T-cell (primary cell): ENCODE measurements around the gene TUT7. TPM values are rescaled to one million over a fixed set of nuclear protein-coding genes. Genes with fewer than 3 reads are reported as not detected.

Experiments
- ATAC-seq, 4 experiments: fragments of 200-7000 bp in 3 of 4; fragments of 150-1000 bp in 1 of 4; cut with Tn5 transposase; replicated peaks in 1 of 4; 1 replicate in 3 of 4; 2 replicates in 1 of 4; pipeline ENCODE4 v1.10.0; 2021; ENCODE audit warnings: moderate library complexity in 3 of 4, mild to moderate bottlenecking in 2 of 4, moderate number of reproducible peaks in 1 of 4
- CTCF ChIA-PET, 2 donors: fragments of 300-600 bp; sonication (Branson Sonifier 250); formaldehyde crosslinking; loops; one replicate each; lab custom pipeline; 2022; ENCODE audit warnings: antibody characterized with exemption in 2 of 2; lab: Charles Lee
- POLR2A ChIA-PET, 2 donors: fragments of 300-600 bp; sonication (Branson Sonifier 250); formaldehyde crosslinking; loops; one replicate each; lab custom pipeline; 2022; ENCODE audit warnings: antibody characterized with exemption in 2 of 2; lab: Charles Lee
- DNase-seq, 35 experiments: peaks; one replicate each; pipeline versions ENCODE4 v3.0.0 to v3.0.0-alpha.2; 2013 to 2023
- H3K27ac ChIP-seq: one replicate; pipeline ENCODE4 v1.5.1; 2013; ENCODE audit warnings: low read length
- H3K27me3 ChIP-seq, 2 experiments: replicated peaks in 1 of 2; 1 replicate in 1 of 2; 2 replicates in 1 of 2; pipeline versions ENCODE4 v1.6.1 to v1.7.0; 2013; ENCODE audit warnings: low read length in 1 of 2, mixed read lengths in 1 of 2; ENCODE audit not compliant: control insufficient read depth in 2 of 2, insufficient read depth in 2 of 2; ENCODE audit errors: extremely low read depth in 1 of 2
- H3K36me3 ChIP-seq, 2 donors: 1 replicate in 1 of 2; 2 replicates in 1 of 2; pipeline versions ENCODE4 v1.6.1 to v1.7.0; 2013; ENCODE audit warnings: low read length in 1 of 2; ENCODE audit not compliant: control insufficient read depth in 2 of 2, insufficient read depth in 1 of 2; ENCODE audit errors: extremely low read depth in 1 of 2
- H3K4me1 ChIP-seq, 2 experiments: 1 replicate in 1 of 2; 2 replicates in 1 of 2; pipeline versions ENCODE4 v1.6.1 to v1.7.0; 2013; ENCODE audit warnings: low read length in 2 of 2, mixed read lengths in 1 of 2; ENCODE audit not compliant: insufficient read depth in 2 of 2, control insufficient read depth in 1 of 2; ENCODE audit errors: extremely low read depth in 1 of 2
- H3K4me3 ChIP-seq, 2 donors: 1 replicate in 1 of 2; 2 replicates in 1 of 2; pipeline versions ENCODE4 v1.5.1 to v1.7.0; 2013; ENCODE audit warnings: mild to moderate bottlenecking in 2 of 2, low read length in 1 of 2, moderate library complexity in 1 of 2; ENCODE audit not compliant: control insufficient read depth in 1 of 2; ENCODE audit errors: extremely low read depth in 1 of 2
- H3K9me3 ChIP-seq: 2 replicates; pipeline ENCODE4 v1.7.0; 2013
- H3K27ac Mint-ChIP-seq, 2 donors: one replicate each; pipeline ENCODE4 v1.8.0; 2020 to 2021; ENCODE audit warnings: mild to moderate bottlenecking in 2 of 2, mixed read lengths in 2 of 2
- H3K27me3 Mint-ChIP-seq, 2 donors: one replicate each; pipeline ENCODE4 v1.8.0; 2021 to 2022; ENCODE audit warnings: mixed read lengths in 2 of 2
- H3K36me3 Mint-ChIP-seq: one replicate; pipeline ENCODE4 v1.8.0; 2021; ENCODE audit warnings: mixed read lengths
- H3K4me1 Mint-ChIP-seq, 3 donors: one replicate each; pipeline ENCODE4 v1.8.0; 2020 to 2022; ENCODE audit warnings: mixed read lengths in 3 of 3, mild to moderate bottlenecking in 1 of 3
- H3K4me3 Mint-ChIP-seq, 3 donors: one replicate each; pipeline ENCODE4 v1.8.0; 2020 to 2022; ENCODE audit warnings: mild to moderate bottlenecking in 3 of 3, mixed read lengths in 3 of 3, moderate library complexity in 3 of 3
- H3K9me3 Mint-ChIP-seq, 3 donors: one replicate each; pipeline ENCODE4 v1.8.0; 2020 to 2022; ENCODE audit warnings: mixed read lengths in 3 of 3
- WGBS: methylation state at CpG from one replicate; pipeline ENCODE4 v1.1.5; 2013; ENCODE audit warnings: missing lambda C conversion rate; ENCODE audit not compliant: insufficient coverage; 5-methylcytosine and 5-hydroxymethylcytosine counted together
- total RNA-seq, 35 experiments: library from RNA in 6 of 35; stranded (reverse) in 6 of 35; fragments of 120-200 nt in 1 of 35; gene quantifications; one replicate each; pipeline versions ENCODE4 v1.2.1 to v1.2.4 and lab custom pipeline; 2013 to 2026

TUT7 gene
- total RNA-seq, 5 donors from 2014 or later (not counting 1 experiment from before 2014, with no cell fraction given), result 45.4 to 50.4 (median 48.6) TPM

GRCh38 chr9:86274821-86275643, 79.2 kb downstream of the TUT7 start:
- H3K4me1 Mint-ChIP-seq, result peaks cover 28 to 40% (median 39%) of the 10 kb centered on the region in 3 donors
- WGBS, result 100% methylated on average over 5 of the region's 7 CpGs
- ChIA-PET CTCF (interaction anchor here in 1 of 2 donors (1.3 kb wide), 1 partner anchor 8 kb away, joined by 4 read pairs; the partner anchor contains the start of gene ISCA1), POLR2A (interaction anchor here (0.6 kb wide), 2 partner anchors 55 to 164 kb away, joined by 3 to 5 read pairs; no protein-coding TSS in a partner anchor)
- DNase-seq (no peak), ATAC-seq (no peak)
- no peak overlapping the region for H3K27ac ChIP-seq
- no peaks in the 10 kb centered on the region for H3K27me3 ChIP-seq
- no peaks in the 10 kb centered on the region for H3K9me3 ChIP-seq
- H3K9me3 Mint-ChIP-seq, result no peaks in the 10 kb centered on the region
- no peak overlapping the region for H3K27ac Mint-ChIP-seq
- peaks cover 45% of the 10 kb centered on the region for H3K36me3 Mint-ChIP-seq
- peaks cover 0 to 32% of the 10 kb centered on the region in 2 donors for H3K36me3 ChIP-seq
- no peak overlapping the region for H3K4me3 ChIP-seq
- H3K4me1 ChIP-seq, result peaks cover 0 to 2% of the 10 kb centered on the region in 2 experiments
- H3K27me3 Mint-ChIP-seq, result no peaks in the 10 kb centered on the region
- H3K4me3 Mint-ChIP-seq, result no peak overlapping the region

DNA sequence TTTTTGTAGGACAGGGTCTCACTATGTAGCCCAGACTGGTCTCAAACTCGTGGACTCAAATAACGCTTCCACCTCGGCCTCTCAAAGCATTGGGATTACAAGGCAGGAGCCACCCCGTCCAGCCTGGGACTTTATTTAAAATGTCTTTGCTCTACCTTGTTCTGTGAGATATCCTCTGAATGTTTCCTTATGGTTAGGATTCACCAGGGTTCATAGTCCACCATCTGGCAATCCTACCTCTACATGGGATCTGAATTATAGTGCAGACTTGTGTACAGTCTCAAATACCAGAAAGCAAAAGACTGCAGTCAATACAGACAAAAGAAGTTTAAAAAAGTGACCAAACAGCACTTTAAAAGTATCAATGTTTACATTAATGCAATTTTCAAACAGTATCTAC, 82.0 kb downstream of the TUT7 start:
- ChIA-PET CTCF (no interaction called here), POLR2A (no interaction called here)
- ATAC-seq, result no peak
- H3K9me3 Mint-ChIP-seq, result no peaks in the 10 kb centered on the region
- WGBS, result 96% methylated on average over 3 of the region's 4 CpGs
- Histone ChIP-seq H3K27me3 (no peaks in the 10 kb centered on the region), H3K4me3 (no peak overlapping the region), H3K9me3 (no peaks in the 10 kb centered on the region), H3K27ac (no peak overlapping the region), H3K36me3 (peaks cover 0 to 31% of the 10 kb centered on the region in 2 donors), H3K4me1 (no peaks in the 10 kb centered on the region)
- no peak for DNase-seq
- H3K27me3 Mint-ChIP-seq, result no peaks in the 10 kb centered on the region
- peaks cover 20 to 25% (median 20%) of the 10 kb centered on the region in 3 donors for H3K4me1 Mint-ChIP-seq
- H3K36me3 Mint-ChIP-seq, result peaks cover 39% of the 10 kb centered on the region
- H3K27ac Mint-ChIP-seq, result no peak overlapping the region
- H3K4me3 Mint-ChIP-seq, result no peak overlapping the region

DNA sequence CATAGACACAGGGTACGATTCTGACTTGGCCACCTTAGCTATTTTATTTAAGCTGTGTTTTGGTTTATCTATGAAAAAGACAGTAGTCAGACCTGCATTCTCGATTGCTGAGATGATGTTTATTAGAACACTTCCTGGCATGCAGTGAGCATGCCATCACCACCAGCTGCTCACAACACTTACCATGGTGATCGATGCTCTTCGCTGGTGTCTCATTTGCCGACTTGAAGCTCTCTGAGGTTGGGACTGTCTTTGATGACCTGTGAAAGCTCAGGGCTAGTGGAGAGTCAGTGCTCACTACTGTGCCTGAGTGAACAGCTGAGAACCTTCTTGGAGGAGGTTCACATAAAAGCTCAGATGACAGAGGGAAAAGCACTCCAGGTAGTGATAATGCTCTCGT, 90.3 kb downstream of the TUT7 start:
- Histone ChIP-seq H3K36me3 (peaks cover 6 to 22% of the 10 kb centered on the region in 2 donors), H3K4me3 (no peak overlapping the region), H3K27me3 (no peaks in the 10 kb centered on the region), H3K9me3 (no peaks in the 10 kb centered on the region), H3K27ac (no peak overlapping the region), H3K4me1 (no peaks in the 10 kb centered on the region)
- H3K4me3 Mint-ChIP-seq, result no peak overlapping the region
- H3K27me3 Mint-ChIP-seq, result no peaks in the 10 kb centered on the region
- DNase-seq (no peak), ATAC-seq (no peak)
- ChIA-PET POLR2A (no interaction called here), CTCF (no interaction called here)
- no peak overlapping the region for H3K27ac Mint-ChIP-seq
- no peaks in the 10 kb centered on the region for H3K9me3 Mint-ChIP-seq
- H3K36me3 Mint-ChIP-seq, result peaks cover 54% of the 10 kb centered on the region
- WGBS, result 93% methylated on average over 3 of the region's 6 CpGs
- H3K4me1 Mint-ChIP-seq, result peaks cover 0 to 5% (median 2%) of the 10 kb centered on the region in 3 donors

GRCh38 chr9:86262492-86262891, 91.7 kb downstream of the TUT7 start:
- no CpG with 5 or more reads among the region's 4 CpGs for WGBS
- Mint-ChIP-seq H3K4me3 (no peak overlapping the region), H3K27me3 (no peaks in the 10 kb centered on the region), H3K27ac (no peak overlapping the region), H3K36me3 (peaks cover 53% of the 10 kb centered on the region), H3K4me1 (peaks cover 0 to 2% (median 0%) of the 10 kb centered on the region in 3 donors), H3K9me3 (no peaks in the 10 kb centered on the region)
- DNase-seq (no peak), ATAC-seq (no peak)
- H3K9me3 ChIP-seq, result no peaks in the 10 kb centered on the region
- no peak overlapping the region for H3K27ac ChIP-seq
- peaks cover 6 to 19% of the 10 kb centered on the region in 2 donors for H3K36me3 ChIP-seq
- no peaks in the 10 kb centered on the region for H3K4me1 ChIP-seq
- ChIA-PET POLR2A (no interaction called here), CTCF (no interaction called here)
- H3K27me3 ChIP-seq, result no peaks in the 10 kb centered on the region
- no peak overlapping the region for H3K4me3 ChIP-seq

DNA sequence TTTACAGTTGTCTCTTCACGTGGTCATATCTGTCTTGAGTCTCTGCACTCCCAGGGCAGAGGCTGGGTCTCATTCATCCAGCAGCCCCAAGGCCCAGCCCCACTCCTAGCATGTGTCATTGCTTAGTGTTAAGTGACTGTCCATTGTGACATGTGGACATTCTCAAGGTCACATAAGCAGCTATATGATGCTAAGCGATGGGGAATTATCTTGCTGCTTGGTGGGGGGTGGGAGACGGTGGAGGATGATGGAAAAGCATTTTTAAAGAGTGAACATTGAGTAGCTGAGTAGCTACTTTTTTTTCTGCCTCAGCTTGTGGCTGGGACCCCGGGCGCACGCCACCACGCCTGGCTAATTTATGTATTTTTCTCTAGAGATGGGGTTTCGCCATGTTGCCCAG, 94.7 kb downstream of the TUT7 start, which contains the start of gene C9orf153:
Gene C9orf153, minus strand, starts transcription at position 101 of the 400 bp plus-strand sequence. CDS start 30,054 bp downstream, outside the sequence.
- Mint-ChIP-seq H3K36me3 (peaks cover 37% of the 10 kb centered on the region), H3K4me1 (no peaks in the 10 kb centered on the region), H3K9me3 (no peaks in the 10 kb centered on the region), H3K4me3 (no peak within 1 kb of the TSS), H3K27ac (no peak within 1 kb of the TSS), H3K27me3 (no peaks in the 10 kb centered on the region)
- ChIA-PET POLR2A (interaction anchor here in 1 of 2 donors (0.6 kb wide), 1 partner anchor 407 kb away, joined by 3 read pairs; no protein-coding TSS in a partner anchor), CTCF (interaction anchor here in 1 of 2 donors (0.6 kb wide), 1 partner anchor 78 kb away, joined by 7 read pairs; no protein-coding TSS in a partner anchor)
- no peak within 1 kb of the TSS for H3K4me3 ChIP-seq
- peaks cover 6 to 14% of the 10 kb centered on the region in 2 donors for H3K36me3 ChIP-seq
- H3K4me1 ChIP-seq, result no peaks in the 10 kb centered on the region
- no peak for DNase-seq
- 58% methylated on average over 3 of the region's 8 CpGs for WGBS
- no peaks in the 10 kb centered on the region for H3K9me3 ChIP-seq
- H3K27me3 ChIP-seq, result no peaks in the 10 kb centered on the region
- no peak within 1 kb of the TSS for H3K27ac ChIP-seq
- no peak for ATAC-seq

GRCh38 chr9:86257391-86257790, 96.8 kb downstream of the TUT7 start:
- peaks cover 0 to 8% (median 3%) of the 10 kb centered on the region in 3 donors for H3K9me3 Mint-ChIP-seq
- CTCF ChIA-PET, result no interaction called here
- H3K4me3 Mint-ChIP-seq, result no peak overlapping the region
- H3K36me3 ChIP-seq, result peaks cover 0 to 5% of the 10 kb centered on the region in 2 donors
- no peaks in the 10 kb centered on the region for H3K4me1 Mint-ChIP-seq
- H3K27ac ChIP-seq, result no peak overlapping the region
- no peaks in the 10 kb centered on the region for H3K4me1 ChIP-seq
- no peaks in the 10 kb centered on the region for H3K9me3 ChIP-seq
- H3K4me3 ChIP-seq, result no peak overlapping the region
- ATAC-seq, result no peak
- DNase-seq, result no peak
- H3K27ac Mint-ChIP-seq, result no peak overlapping the region
- whole genome bisulfite sequencing, result no CpG with 5 or more reads among the region's 2 CpGs
- peaks cover 18% of the 10 kb centered on the region for H3K36me3 Mint-ChIP-seq
- H3K27me3 Mint-ChIP-seq, result no peaks in the 10 kb centered on the region
- POLR2A ChIA-PET, result interaction anchor here in 1 of 2 donors (0.5 kb wide), 1 partner anchor 27 kb away, joined by 3 read pairs; no protein-coding TSS in a partner anchor
- H3K27me3 ChIP-seq, result no peaks in the 10 kb centered on the region
